ENCODE data around the gene ARL4D. TPM values are rescaled to one million over a fixed set of nuclear protein-coding genes. Genes with fewer than 3 reads are reported as not detected.

Gene ARL4D
- total and polyA plus RNA-seq, 2 donors (not counting 1 experiment from before 2014, with no cell fraction given) = 11.3 to 14.5 TPM

GRCh38 chr17:43409131-43409530, 10.3 kb downstream of the ARL4D start:
- no peaks in the 10 kb centered on the region for H3K79me2 ChIP-seq (ENCODE audit: control insufficient read depth, insufficient read depth, low read length)
- WGBS (ENCODE audit: insufficient coverage) = 95% methylated on average over 2 of the region's 3 CpGs
- H4K20me1 ChIP-seq (ENCODE audit: control insufficient read depth, insufficient read depth, low read length, poor library complexity, severe bottlenecking) = no peaks in the 10 kb centered on the region
- H3K9me3 ChIP-seq (ENCODE audit: control extremely low read depth in 1 of 3, control insufficient read depth in 2 of 3, insufficient read depth in 1 of 3, low read length in 2 of 3) = no peaks in the 10 kb centered on the region
- POLR2A ChIA-PET = interaction anchor here (0.7 kb wide), 1 partner anchor 27 kb away, joined by 6 read pairs; no protein-coding TSS in a partner anchor
- DNase-seq (no peak), ATAC-seq (ENCODE audit: low read depth) (no peak)
- CTCF ChIA-PET = interaction anchor here (1.5 kb wide), 1 partner anchor 72 kb away, joined by 3 read pairs; no protein-coding TSS in a partner anchor
- no peak overlapping the region for H3K4me3 ChIP-seq (ENCODE audit: control extremely low read depth in 1 of 5, extremely low read depth in 1 of 5, insufficient read depth in 1 of 5, low read depth in 2 of 5, low read length in 4 of 5)
- H2AFZ ChIP-seq (ENCODE audit: insufficient read depth, low read depth, low read length, poor library complexity, severe bottlenecking) = no peak overlapping the region
- no peak overlapping the region for H3K4me2 ChIP-seq (replicated peaks; ENCODE audit: low read depth, low read length, poor library complexity, severe bottlenecking)
- H3K27me3 Mint-ChIP-seq = peaks cover 10% of the 10 kb centered on the region
- H3K27me3 ChIP-seq (replicated peaks in 1 of 4; ENCODE audit: control extremely low read depth in 1 of 4, control insufficient read depth in 3 of 4, insufficient read depth in 4 of 4, low read length in 3 of 4) = no peaks in the 10 kb centered on the region
- H3K4me3 Mint-ChIP-seq = no peak overlapping the region
- no peak overlapping the region for H3K27ac ChIP-seq (ENCODE audit: low read length in 2 of 2)
- H3K4me1 Mint-ChIP-seq = no peaks in the 10 kb centered on the region
- no peaks in the 10 kb centered on the region for H3K36me3 ChIP-seq (replicated peaks in 1 of 2; ENCODE audit: control extremely low read depth in 1 of 2, control insufficient read depth in 1 of 2, extremely low read depth in 1 of 2, insufficient read depth in 2 of 2, low read length in 1 of 2)
- H3K9me3 Mint-ChIP-seq (ENCODE audit: insufficient read depth) = no peaks in the 10 kb centered on the region
- TF ChIP-seq CTCF (IDR thresholded peaks at IDR 0.05) = no peak
- no peak for TF ChIP-seq EZH2 (IDR thresholded peaks at IDR 0.05; ENCODE audit: borderline replicate concordance, insufficient read depth, low read depth, low read length, poor library complexity, severe bottlenecking)
- H3K4me1 ChIP-seq (ENCODE audit: control insufficient read depth in 2 of 2, insufficient read depth in 2 of 2, low read length in 2 of 2) = no peaks in the 10 kb centered on the region
- intact Hi-C loops (cut with micrococcal nuclease) = no loop called here
- no peak overlapping the region for H3K27ac Mint-ChIP-seq
- no peak overlapping the region for H3K9ac ChIP-seq (ENCODE audit: low read length)

GRCh38 chr17:43410557-43411368, 12.0 kb downstream of the ARL4D start:
- no peaks in the 10 kb centered on the region for H3K4me1 ChIP-seq (ENCODE audit: control insufficient read depth in 2 of 2, insufficient read depth in 2 of 2, low read length in 2 of 2)
- no peak overlapping the region for H3K4me3 Mint-ChIP-seq
- H3K4me3 ChIP-seq (ENCODE audit: control extremely low read depth in 1 of 5, extremely low read depth in 1 of 5, insufficient read depth in 1 of 5, low read depth in 2 of 5, low read length in 4 of 5) = no peak overlapping the region
- 74% methylated on average over 6 of the region's 6 CpGs for WGBS (ENCODE audit: insufficient coverage)
- H3K4me1 Mint-ChIP-seq = no peaks in the 10 kb centered on the region
- no peaks in the 10 kb centered on the region for H3K9me3 ChIP-seq (ENCODE audit: control extremely low read depth in 1 of 3, control insufficient read depth in 2 of 3, insufficient read depth in 1 of 3, low read length in 2 of 3)
- no peak overlapping the region for H3K27ac Mint-ChIP-seq
- no peak overlapping the region for H3K4me2 ChIP-seq (replicated peaks; ENCODE audit: low read depth, low read length, poor library complexity, severe bottlenecking)
- no peak overlapping the region for H2AFZ ChIP-seq (ENCODE audit: insufficient read depth, low read depth, low read length, poor library complexity, severe bottlenecking)
- no peak overlapping the region for H3K27ac ChIP-seq (ENCODE audit: low read length in 2 of 2)
- peaks cover 20% of the 10 kb centered on the region for H3K27me3 Mint-ChIP-seq
- ATAC-seq (ENCODE audit: low read depth) (no peak), DNase-seq (no peak)
- no peaks in the 10 kb centered on the region for H3K9me3 Mint-ChIP-seq (ENCODE audit: insufficient read depth)
- CTCF ChIA-PET = interaction anchor here (1.0 kb wide), 1 partner anchor 16 kb away, joined by 3 read pairs; no protein-coding TSS in a partner anchor
- H3K9ac ChIP-seq (ENCODE audit: low read length) = no peak overlapping the region
- intact Hi-C loops (cut with micrococcal nuclease) = no loop called here
- no peaks in the 10 kb centered on the region for H3K79me2 ChIP-seq (ENCODE audit: control insufficient read depth, insufficient read depth, low read length)
- POLR2A ChIA-PET = no interaction called here
- TF ChIP-seq CTCF (IDR thresholded peaks at IDR 0.05) (no peak), EZH2 (IDR thresholded peaks at IDR 0.05; ENCODE audit: borderline replicate concordance, insufficient read depth, low read depth, low read length, poor library complexity, severe bottlenecking) (no peak)
- H4K20me1 ChIP-seq (ENCODE audit: control insufficient read depth, insufficient read depth, low read length, poor library complexity, severe bottlenecking) = no peaks in the 10 kb centered on the region
- no peaks in the 10 kb centered on the region for H3K27me3 ChIP-seq (replicated peaks in 1 of 4; ENCODE audit: control extremely low read depth in 1 of 4, control insufficient read depth in 3 of 4, insufficient read depth in 4 of 4, low read length in 3 of 4)
- no peaks in the 10 kb centered on the region for H3K36me3 ChIP-seq (replicated peaks in 1 of 2; ENCODE audit: control extremely low read depth in 1 of 2, control insufficient read depth in 1 of 2, extremely low read depth in 1 of 2, insufficient read depth in 2 of 2, low read length in 1 of 2)
